Panc1 (cell line): ENCODE results near the gene FLG2. TPM values are rescaled to one million over a fixed set of nuclear protein-coding genes. Genes with fewer than 3 reads are reported as not detected.
"Not testable (repeated sequence)": the region's sequence is repeated elsewhere in the genome, so short reads cannot be mapped to it uniquely, and the experiment has no call there.

ENCODE experiments used
- ATAC-seq: fragments of 200-7000 bp; cut with Tn5 transposase; 2 replicates; pipeline ENCODE4 v1.9.1; 2020; ENCODE audit warnings: mild to moderate bottlenecking, moderate library complexity
- BruUV-seq: library from RNA; stranded (reverse); fragments of 400-500 nt; replicated peaks from 2 replicates; lab custom pipeline; 2021; lab: Mats Ljungman, UMichigan
- CTCF ChIA-PET: fragments of 300-600 bp; sonication (Branson Sonifier 250); formaldehyde crosslinking; loops from one replicate; lab custom pipeline; 2022; ENCODE audit warnings: antibody characterized with exemption; lab: Charles Lee
- POLR2A ChIA-PET: fragments of 300-600 bp; sonication (Branson Sonifier 250); formaldehyde crosslinking; loops from one replicate; lab custom pipeline; 2022; ENCODE audit warnings: antibody characterized with exemption; lab: Charles Lee
- DNase-seq: peaks from one replicate; pipeline ENCODE4 v3.0.0-alpha.2; 2010; ENCODE audit warnings: low read depth, low spot score
- H3K27ac ChIP-seq: 2 replicates; pipeline ENCODE4 v1.5.1; 2011; ENCODE audit warnings: mild to moderate bottlenecking, low read length, inconsistent platforms
- H3K27me3 ChIP-seq: fragments of 200-500 bp; sonication (Bioruptor generic); 2 replicates; pipeline ENCODE4 v1.6.0; 2014; ENCODE audit warnings: low read length, inconsistent platforms; ENCODE audit not compliant: control insufficient read depth, insufficient read depth
- H3K36me3 ChIP-seq: fragments of 200-500 bp; sonication (Bioruptor generic); 2 replicates; pipeline ENCODE4 v1.5.1; 2014; ENCODE audit warnings: inconsistent platforms, mild to moderate bottlenecking, low read length, moderate library complexity; ENCODE audit not compliant: control insufficient read depth, insufficient read depth
- H3K4me1 ChIP-seq: 2 replicates; pipeline ENCODE4 v1.5.1; 2011; ENCODE audit warnings: inconsistent platforms, mild to moderate bottlenecking, low read length, moderate library complexity; ENCODE audit not compliant: control insufficient read depth, insufficient read depth
- H3K4me3 ChIP-seq, 2 experiments: 2 replicates each; pipeline ENCODE4 v1.5.1; 2011 to 2012; ENCODE audit warnings: low read depth in 2 of 2, low read length in 2 of 2, mild to moderate bottlenecking in 2 of 2, inconsistent platforms in 1 of 2, moderate library complexity in 1 of 2
- H3K9me3 ChIP-seq: fragments of 200-500 bp; sonication (Bioruptor generic); 2 replicates; pipeline ENCODE4 v1.5.1; 2014; ENCODE audit warnings: low read depth, mild to moderate bottlenecking, inconsistent platforms, low read length, moderate library complexity; ENCODE audit not compliant: control insufficient read depth, insufficient read depth
- in situ Hi-C: cut with HindIII; loops from 2 replicates; pipeline ENCODE4 v1.10.0; 2016; ENCODE audit warnings: low sequenced_read_pairs, low pct_unique_long_range_greater_than_20kb
- intact Hi-C: fragments of 100-400 bp; cut with micrococcal nuclease; formaldehyde crosslinking; loops from one replicate; pipeline ENCODE4 v1.10.0; 2022; ENCODE audit not compliant: unreplicated experiment
- total RNA-seq: library from RNA; stranded (reverse); gene quantifications from one replicate; pipeline ENCODE4 v1.2.1, GENCODE V29; 2021; ENCODE audit not compliant: unreplicated experiment

Gene FLG2
- total RNA-seq, 1 experiment from 2014 or later = not detected

- H3K4me3 ChIP-seq, H3K36me3 ChIP-seq, H3K4me1 ChIP-seq, in situ Hi-C loops, POLR2A ChIA-PET, H3K9me3 ChIP-seq, H3K27me3 ChIP-seq, H3K27ac ChIP-seq, CTCF ChIA-PET, DNase-seq, intact Hi-C loops, ATAC-seq, BruUV-seq: not testable (repeated sequence)
Measured at GRCh38 chr1:152303139-152303872, 56.5 kb downstream of the FLG2 start.

Other genes starting within 250 kb of the FLG2 start
- 0.28 TPM for gene TCHH, start 244.6 kb downstream of the FLG2 start, total RNA-seq
- gene RPTN, start 200.8 kb downstream of the FLG2 start, total RNA-seq = not detected
- gene HRNR, start 135.8 kb downstream of the FLG2 start, total RNA-seq = not detected
- gene FLG, start 34.8 kb downstream of the FLG2 start, total RNA-seq = not detected
- gene CRNN, start 54.3 kb upstream of the FLG2 start, total RNA-seq = not detected
- gene LCE5A, start 150.8 kb upstream of the FLG2 start, total RNA-seq = not detected
- gene CRCT1, start 154.5 kb upstream of the FLG2 start, total RNA-seq = not detected
- not detected for gene LCE3E, start 206.8 kb upstream of the FLG2 start, total RNA-seq
- gene LCE3D, start 220.5 kb upstream of the FLG2 start, total RNA-seq = not detected
- gene LCE3C, start 240.2 kb upstream of the FLG2 start, total RNA-seq = not detected